ENCODE measurements around the gene USP35. TPM values are rescaled to one million over a fixed set of nuclear protein-coding genes. Genes with fewer than 3 reads are reported as not detected.

The USP35 gene
- total RNA-seq, 1 donor from 2014 or later: 5.8 TPM

- DNase-seq: no peak
- Histone ChIP-seq H3K4me3 (no peak overlapping the region), H3K27ac (replicated peaks) (no peak overlapping the region), H3K9me3 (replicated peaks) (no peaks in the 10 kb centered on the region), H3K4me1 (peaks cover 4% of the 10 kb centered on the region), H3K27me3 (ENCODE audit: low read depth) (no peaks in the 10 kb centered on the region), H3K36me3 (peaks cover 72% of the 10 kb centered on the region)
- intact Hi-C loops (cut with micrococcal nuclease): loop anchor here (10.0 kb wide), 1 partner anchor 341 kb away; no protein-coding TSS in a partner anchor
- TF ChIP-seq, protein P1, sequence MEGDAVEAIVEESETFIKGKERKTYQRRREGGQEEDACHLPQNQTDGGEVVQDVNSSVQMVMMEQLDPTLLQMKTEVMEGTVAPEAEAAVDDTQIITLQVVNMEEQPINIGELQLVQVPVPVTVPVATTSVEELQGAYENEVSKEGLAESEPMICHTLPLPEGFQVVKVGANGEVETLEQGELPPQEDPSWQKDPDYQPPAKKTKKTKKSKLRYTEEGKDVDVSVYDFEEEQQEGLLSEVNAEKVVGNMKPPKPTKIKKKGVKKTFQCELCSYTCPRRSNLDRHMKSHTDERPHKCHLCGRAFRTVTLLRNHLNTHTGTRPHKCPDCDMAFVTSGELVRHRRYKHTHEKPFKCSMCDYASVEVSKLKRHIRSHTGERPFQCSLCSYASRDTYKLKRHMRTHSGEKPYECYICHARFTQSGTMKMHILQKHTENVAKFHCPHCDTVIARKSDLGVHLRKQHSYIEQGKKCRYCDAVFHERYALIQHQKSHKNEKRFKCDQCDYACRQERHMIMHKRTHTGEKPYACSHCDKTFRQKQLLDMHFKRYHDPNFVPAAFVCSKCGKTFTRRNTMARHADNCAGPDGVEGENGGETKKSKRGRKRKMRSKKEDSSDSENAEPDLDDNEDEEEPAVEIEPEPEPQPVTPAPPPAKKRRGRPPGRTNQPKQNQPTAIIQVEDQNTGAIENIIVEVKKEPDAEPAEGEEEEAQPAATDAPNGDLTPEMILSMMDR (IDR thresholded peaks at IDR 0.05; ENCODE audit: borderline replicate concordance): no peak
Measured at GRCh38 chr11:78223320-78223954, 34.7 kb downstream of the USP35 start.

DNA sequence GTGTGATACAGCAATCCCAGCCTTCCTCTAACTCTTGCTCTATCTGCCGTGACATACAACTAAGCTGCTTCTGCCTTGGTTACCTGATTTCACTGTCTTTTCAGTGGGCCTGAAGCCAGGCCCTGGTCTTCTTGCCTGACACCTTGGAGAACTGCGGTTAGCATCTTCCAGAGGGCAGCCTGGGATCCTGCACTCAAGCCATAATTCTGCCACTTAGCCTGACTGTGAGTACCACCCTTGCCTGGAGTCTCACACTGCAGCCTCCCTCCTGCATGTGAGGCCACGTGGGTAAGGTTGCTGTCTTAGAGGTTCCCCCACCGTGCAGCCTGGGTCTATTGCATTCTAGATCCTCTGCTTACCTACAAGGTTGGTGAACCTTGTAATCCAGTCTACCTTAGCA lies 35.8 kb downstream of the USP35 start:
- intact Hi-C loops (cut with micrococcal nuclease): loop anchor here (10.0 kb wide), 1 partner anchor 340 kb away; no protein-coding TSS in a partner anchor

GRCh38 chr11:78224906-78225420 lies 36.2 kb downstream of the USP35 start:
- intact Hi-C loops (cut with micrococcal nuclease): loop anchor here (5.0 to 10.0 kb wide), 2 partner anchors 197 to 340 kb away; no protein-coding TSS in a partner anchor
- TF ChIP-seq, protein P1 (IDR thresholded peaks at IDR 0.05; ENCODE audit: borderline replicate concordance): no peak
- H3K36me3 ChIP-seq: peaks cover 57% of the 10 kb centered on the region
- H3K4me1 ChIP-seq: peaks cover 19% of the 10 kb centered on the region
- no peaks in the 10 kb centered on the region for H3K9me3 ChIP-seq (replicated peaks)
- no peak for DNase-seq
- H3K27ac ChIP-seq (replicated peaks): no peak overlapping the region
- no peaks in the 10 kb centered on the region for H3K27me3 ChIP-seq (ENCODE audit: low read depth)
- H3K4me3 ChIP-seq: no peak overlapping the region

More for the DNA sequence above, 35.8 kb downstream of the USP35 start:
- H3K36me3 ChIP-seq: peaks cover 61% of the 10 kb centered on the region
- no peaks in the 10 kb centered on the region for H3K27me3 ChIP-seq (ENCODE audit: low read depth)
- TF ChIP-seq, protein P1 (IDR thresholded peaks at IDR 0.05; ENCODE audit: borderline replicate concordance): no peak
- no peak overlapping the region for H3K27ac ChIP-seq (replicated peaks)
- H3K4me1 ChIP-seq: peaks cover 15% of the 10 kb centered on the region
- H3K9me3 ChIP-seq (replicated peaks): no peaks in the 10 kb centered on the region
- DNase-seq: no peak
- no peak overlapping the region for H3K4me3 ChIP-seq

DNA sequence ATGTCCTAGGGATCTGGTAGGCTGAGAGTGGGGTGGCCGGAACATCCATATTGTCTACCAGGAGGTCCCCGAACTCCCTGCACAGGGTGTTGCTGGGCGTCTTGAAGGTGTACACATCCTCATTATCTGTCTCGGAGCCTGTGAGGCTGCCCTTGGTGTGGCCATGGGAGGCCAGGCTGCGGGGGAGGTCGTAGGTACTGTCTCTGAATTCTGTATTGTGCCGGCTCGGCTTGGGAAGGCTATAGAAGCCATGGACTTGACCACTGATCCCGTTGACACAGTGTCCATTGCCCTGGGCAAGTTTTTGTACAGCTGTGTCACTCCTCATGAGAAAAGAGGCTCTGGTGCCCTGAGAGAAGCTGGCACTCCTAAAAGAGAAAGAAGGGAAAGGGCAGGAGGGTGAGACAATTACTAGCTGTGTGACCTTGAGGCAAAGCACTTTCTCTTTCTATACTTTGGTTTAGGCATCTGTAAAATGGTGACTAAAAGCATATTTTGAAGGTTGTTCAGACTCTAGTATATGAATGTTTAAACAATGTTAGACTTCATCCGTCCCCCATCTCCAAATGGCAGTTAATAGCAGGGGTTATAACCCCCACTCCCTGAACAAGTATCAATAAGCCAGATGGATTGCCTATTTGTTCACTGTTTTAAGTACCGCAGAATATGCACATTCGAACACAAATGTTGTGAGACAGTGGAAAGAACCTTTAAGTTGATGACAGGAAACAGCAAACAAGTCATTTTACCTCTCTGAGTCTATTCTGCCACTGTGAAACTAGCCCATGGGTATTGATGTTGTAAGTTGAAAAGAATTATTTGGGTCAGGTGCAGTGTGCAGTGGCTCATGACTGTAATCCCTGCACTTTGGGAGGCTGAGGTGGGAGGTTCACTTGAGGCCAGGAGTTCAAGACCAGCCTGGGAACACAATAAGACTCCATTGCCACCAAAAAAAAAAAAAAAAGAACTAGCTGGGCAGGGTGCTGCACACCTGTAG lies 38.3 kb downstream of the USP35 start:
- no peak for DNase-seq
- H3K4me1 ChIP-seq: peaks cover 37% of the 10 kb centered on the region
- no peak overlapping the region for H3K4me3 ChIP-seq
- H3K27ac ChIP-seq (replicated peaks): no peak overlapping the region
- H3K9me3 ChIP-seq (replicated peaks): no peaks in the 10 kb centered on the region
- H3K27me3 ChIP-seq (ENCODE audit: low read depth): no peaks in the 10 kb centered on the region
- intact Hi-C loops (cut with micrococcal nuclease): loop anchor here (5.0 to 10.0 kb wide), 2 partner anchors 195 to 338 kb away; no protein-coding TSS in a partner anchor
- TF ChIP-seq, protein P1 (IDR thresholded peaks at IDR 0.05; ENCODE audit: borderline replicate concordance): no peak
- peaks cover 37% of the 10 kb centered on the region for H3K36me3 ChIP-seq

- Histone ChIP-seq H3K27ac (replicated peaks) (no peak overlapping the region), H3K4me1 (peaks cover 46% of the 10 kb centered on the region)
- TF ChIP-seq, protein P1 (IDR thresholded peaks at IDR 0.05; ENCODE audit: borderline replicate concordance): no peak
Measured at GRCh38 chr11:78227921-78228320, 39.2 kb downstream of the USP35 start.

More at GRCh38 chr11:78227921-78228320, 39.2 kb downstream of the USP35 start:
- Histone ChIP-seq H3K9me3 (replicated peaks) (no peaks in the 10 kb centered on the region), H3K27me3 (ENCODE audit: low read depth) (no peaks in the 10 kb centered on the region), H3K36me3 (peaks cover 33% of the 10 kb centered on the region), H3K4me3 (no peak overlapping the region)
- DNase-seq: no peak
- intact Hi-C loops (cut with micrococcal nuclease): loop anchor here (5.0 to 10.0 kb wide), 2 partner anchors 194 to 337 kb away; no protein-coding TSS in a partner anchor

Data from left ventricle myocardium inferior (tissue), 1 donor.